K562 (cell line): Measurements from ENCODE around the gene SLMAP. TPM values are rescaled to one million over a fixed set of nuclear protein-coding genes. Genes with fewer than 3 reads are reported as not detected.

Experiments
- CREM ChIP-seq: IDR thresholded peaks from 2 replicates; pipeline ENCODE4 v1.6.1; 2014; ENCODE audit warnings: antibody characterized with exemption, low read depth
- FOSL1 ChIP-seq: fragments of 200-800 bp; sonication (Bioruptor generic); conservative IDR thresholded peaks from 2 replicates; pipeline ENCODE4 v1.6.1; 2016; ENCODE audit warnings: missing genetic modification characterization, missing compliant biosample characterization
- FUS ChIP-seq: fragments of 200-400 bp; formaldehyde crosslinking; optimal IDR thresholded peaks from 2 replicates; pipeline ENCODE3; 2017; ENCODE audit warnings: low read depth, low read length
- HDAC8 ChIP-seq: fragments of 450-650 bp; IDR thresholded peaks from 2 replicates; pipeline ENCODE4 v1.6.1; 2016; ENCODE audit warnings: mild to moderate bottlenecking, missing genetic modification characterization, moderate library complexity, missing compliant biosample characterization
- JUN ChIP-seq, 2 experiments: sonication (generic) in 1 of 2; formaldehyde crosslinking in 1 of 2; IDR thresholded peaks; 2 replicates each; pipeline versions ENCODE4 v1.6.1 to v1.8.0; 2012 to 2022; ENCODE audit warnings: borderline replicate concordance in 2 of 2, mild to moderate bottlenecking in 2 of 2, improper control_type of control experiment in 1 of 2, low read depth in 1 of 2, low read length in 1 of 2, missing genetic modification reagents in 1 of 2
- KAT7 ChIP-seq: sonication (generic); formaldehyde crosslinking; IDR thresholded peaks from 2 replicates; pipeline ENCODE4 v1.8.0; 2022; ENCODE audit warnings: missing genetic modification reagents, mild to moderate bottlenecking, borderline replicate concordance
- NFE2L1 ChIP-seq: fragments of 450-650 bp; IDR thresholded peaks from 2 replicates; pipeline ENCODE4 v1.6.1; 2016; ENCODE audit warnings: missing genetic modification characterization, low read depth, mild to moderate bottlenecking, missing compliant biosample characterization, moderate library complexity, borderline replicate concordance
- NONO ChIP-seq, 2 experiments: fragments of 200-400 bp in 1 of 2; fragments of 450-650 bp in 1 of 2; formaldehyde crosslinking in 1 of 2; IDR thresholded peaks; 2 replicates each; pipeline ENCODE4 v1.6.1; 2017; ENCODE audit warnings: low read depth in 2 of 2, mild to moderate bottlenecking in 2 of 2, moderate library complexity in 2 of 2, low read length in 1 of 2
- PHF20 ChIP-seq: fragments of 450-650 bp; IDR thresholded peaks from 2 replicates; pipeline ENCODE4 v1.6.1; 2018; ENCODE audit not compliant: partially characterized antibody
- POLR2G ChIP-seq: fragments of 200-400 bp; formaldehyde crosslinking; IDR thresholded peaks from 2 replicates; pipeline ENCODE4 v1.6.1; 2017; ENCODE audit warnings: low read depth, mild to moderate bottlenecking, antibody characterized with exemption, low read length, moderate library complexity
- RB1 ChIP-seq: fragments of 450-650 bp; IDR thresholded peaks from 2 replicates; pipeline ENCODE4 v1.6.1; 2017; ENCODE audit warnings: low read depth, mild to moderate bottlenecking
- RBFOX2 ChIP-seq: fragments of 200-400 bp; formaldehyde crosslinking; IDR thresholded peaks from 2 replicates; pipeline ENCODE4 v1.6.1; 2017; ENCODE audit warnings: low read depth, mild to moderate bottlenecking, low read length, moderate library complexity
- RFX7 ChIP-seq: fragments of 250-450 bp; sonication (Bioruptor Pico); IDR thresholded peaks from 2 replicates; pipeline ENCODE4 v1.5.1; 2021; ENCODE audit warnings: mild to moderate bottlenecking
- SMAD3 ChIP-seq: fragments of 450-650 bp; formaldehyde crosslinking; conservative IDR thresholded peaks from 2 replicates; pipeline ENCODE4 v1.4.0; 2020; ENCODE audit warnings: mild to moderate bottlenecking
- THRAP3 ChIP-seq: fragments of 450-650 bp; IDR thresholded peaks from 2 replicates; pipeline ENCODE4 v1.6.1; 2016; ENCODE audit warnings: mild to moderate bottlenecking, inconsistent platforms, borderline replicate concordance
- ZFX ChIP-seq: sonication (generic); formaldehyde crosslinking; IDR thresholded peaks from 2 replicates; pipeline ENCODE4 v1.8.0; 2022; ENCODE audit warnings: mild to moderate bottlenecking, missing genetic modification reagents, moderate library complexity
- ZNF23 ChIP-seq: fragments of 250-450 bp; sonication (Bioruptor Pico); IDR thresholded peaks from 2 replicates; pipeline ENCODE4 v1.4.0; 2020; ENCODE audit warnings: mild to moderate bottlenecking
- ZNF253 ChIP-seq: fragments of 250-450 bp; sonication (Bioruptor Pico); conservative IDR thresholded peaks from 2 replicates; pipeline ENCODE4 v1.6.1; 2021; ENCODE audit warnings: mild to moderate bottlenecking
- ZNF57 ChIP-seq: fragments of 450-650 bp; formaldehyde crosslinking; IDR thresholded peaks from 2 replicates; pipeline ENCODE4 v1.4.0; 2020; ENCODE audit warnings: mild to moderate bottlenecking, moderate library complexity
- polyA plus RNA-seq, 8 experiments: library from polyadenylated mRNA; depleted of rRNA in 4 of 8; stranded (reverse) in 5 of 8; unstranded in 3 of 8; fragments of >200 nt; fragmentation: Nextera tagmentation in 2 of 8; fragmentation: Illumina TruSeq in 1 of 8; extraction: Ambion mirVana in 2 of 8; extraction: Trizol in 1 of 8; gene quantifications; 2 replicates each; pipeline versions ENCODE4 v1.2.1 to v1.2.3, GENCODE V29; 2011 to 2014; ENCODE audit warnings: inconsistent platforms in 1 of 8, missing spikeins in 1 of 8
- total RNA-seq, 7 experiments: library from RNA; depleted of rRNA in 6 of 7; stranded (reverse); fragments of >200 nt in 6 of 7; fragmentation: Illumina TruSeq in 2 of 7; extraction: Trizol in 2 of 7; gene quantifications; 2 replicates each; pipeline versions ENCODE4 v1.2.1 to v1.2.3, GENCODE V29; 2011 to 2021; ENCODE audit warnings: low replicate concordance in 1 of 7
- TF ChIP-seq, protein P1 (sequence below): fragments of 450-650 bp; IDR thresholded peaks from 2 replicates; pipeline ENCODE4 v1.6.1; 2016; ENCODE audit warnings: borderline replicate concordance
- TF ChIP-seq, protein P2 (sequence below): sonication (generic); formaldehyde crosslinking; IDR thresholded peaks from 2 replicates; pipeline ENCODE4 v1.8.0; 2022; ENCODE audit warnings: mild to moderate bottlenecking, missing genetic modification reagents

The SLMAP gene
- total and polyA plus RNA-seq, 9 of the 15 experiments (the other 6 are each of a cell fraction or from before 2014, with no cell fraction given), result 12.1 to 50.7 (median 28.3) TPM

- TF ChIP-seq THRAP3, result no peak
- no peak for TF ChIP-seq CREM
- no peak for TF ChIP-seq SMAD3
- TF ChIP-seq, protein P1, sequence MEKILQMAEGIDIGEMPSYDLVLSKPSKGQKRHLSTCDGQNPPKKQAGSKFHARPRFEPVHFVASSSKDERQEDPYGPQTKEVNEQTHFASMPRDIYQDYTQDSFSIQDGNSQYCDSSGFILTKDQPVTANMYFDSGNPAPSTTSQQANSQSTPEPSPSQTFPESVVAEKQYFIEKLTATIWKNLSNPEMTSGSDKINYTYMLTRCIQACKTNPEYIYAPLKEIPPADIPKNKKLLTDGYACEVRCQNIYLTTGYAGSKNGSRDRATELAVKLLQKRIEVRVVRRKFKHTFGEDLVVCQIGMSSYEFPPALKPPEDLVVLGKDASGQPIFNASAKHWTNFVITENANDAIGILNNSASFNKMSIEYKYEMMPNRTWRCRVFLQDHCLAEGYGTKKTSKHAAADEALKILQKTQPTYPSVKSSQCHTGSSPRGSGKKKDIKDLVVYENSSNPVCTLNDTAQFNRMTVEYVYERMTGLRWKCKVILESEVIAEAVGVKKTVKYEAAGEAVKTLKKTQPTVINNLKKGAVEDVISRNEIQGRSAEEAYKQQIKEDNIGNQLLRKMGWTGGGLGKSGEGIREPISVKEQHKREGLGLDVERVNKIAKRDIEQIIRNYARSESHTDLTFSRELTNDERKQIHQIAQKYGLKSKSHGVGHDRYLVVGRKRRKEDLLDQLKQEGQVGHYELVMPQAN, result peak; percentile 12; the same call in 1 of the 2 replicates
- TF ChIP-seq HDAC8 (tag), result no peak
- TF ChIP-seq JUN (IDR thresholded peaks at IDR 0.05; ENCODE audit: borderline replicate concordance, low read depth, low read length), result no peak
- 0 out of 2 replicates have a peak, but pooled peaks have one; percentile 20 for TF ChIP-seq JUN (CRISPR knock-in tag; IDR thresholded peaks at IDR 0.05; ENCODE audit: borderline replicate concordance)
- TF ChIP-seq FUS, result peak; percentile 17
- TF ChIP-seq FOSL1, result peak; percentile 68
- peak; percentile 86 for TF ChIP-seq ZFX
- TF ChIP-seq RB1, result peak; percentile 50; the same call in 1 of the 2 replicates
- peak; percentile 64; the same call in 1 of the 2 replicates for TF ChIP-seq KAT7 (CRISPR knock-in tag)
- peak; percentile 22 for TF ChIP-seq PHF20
- peak; percentile 77 for TF ChIP-seq RBFOX2
- TF ChIP-seq, protein P2, sequence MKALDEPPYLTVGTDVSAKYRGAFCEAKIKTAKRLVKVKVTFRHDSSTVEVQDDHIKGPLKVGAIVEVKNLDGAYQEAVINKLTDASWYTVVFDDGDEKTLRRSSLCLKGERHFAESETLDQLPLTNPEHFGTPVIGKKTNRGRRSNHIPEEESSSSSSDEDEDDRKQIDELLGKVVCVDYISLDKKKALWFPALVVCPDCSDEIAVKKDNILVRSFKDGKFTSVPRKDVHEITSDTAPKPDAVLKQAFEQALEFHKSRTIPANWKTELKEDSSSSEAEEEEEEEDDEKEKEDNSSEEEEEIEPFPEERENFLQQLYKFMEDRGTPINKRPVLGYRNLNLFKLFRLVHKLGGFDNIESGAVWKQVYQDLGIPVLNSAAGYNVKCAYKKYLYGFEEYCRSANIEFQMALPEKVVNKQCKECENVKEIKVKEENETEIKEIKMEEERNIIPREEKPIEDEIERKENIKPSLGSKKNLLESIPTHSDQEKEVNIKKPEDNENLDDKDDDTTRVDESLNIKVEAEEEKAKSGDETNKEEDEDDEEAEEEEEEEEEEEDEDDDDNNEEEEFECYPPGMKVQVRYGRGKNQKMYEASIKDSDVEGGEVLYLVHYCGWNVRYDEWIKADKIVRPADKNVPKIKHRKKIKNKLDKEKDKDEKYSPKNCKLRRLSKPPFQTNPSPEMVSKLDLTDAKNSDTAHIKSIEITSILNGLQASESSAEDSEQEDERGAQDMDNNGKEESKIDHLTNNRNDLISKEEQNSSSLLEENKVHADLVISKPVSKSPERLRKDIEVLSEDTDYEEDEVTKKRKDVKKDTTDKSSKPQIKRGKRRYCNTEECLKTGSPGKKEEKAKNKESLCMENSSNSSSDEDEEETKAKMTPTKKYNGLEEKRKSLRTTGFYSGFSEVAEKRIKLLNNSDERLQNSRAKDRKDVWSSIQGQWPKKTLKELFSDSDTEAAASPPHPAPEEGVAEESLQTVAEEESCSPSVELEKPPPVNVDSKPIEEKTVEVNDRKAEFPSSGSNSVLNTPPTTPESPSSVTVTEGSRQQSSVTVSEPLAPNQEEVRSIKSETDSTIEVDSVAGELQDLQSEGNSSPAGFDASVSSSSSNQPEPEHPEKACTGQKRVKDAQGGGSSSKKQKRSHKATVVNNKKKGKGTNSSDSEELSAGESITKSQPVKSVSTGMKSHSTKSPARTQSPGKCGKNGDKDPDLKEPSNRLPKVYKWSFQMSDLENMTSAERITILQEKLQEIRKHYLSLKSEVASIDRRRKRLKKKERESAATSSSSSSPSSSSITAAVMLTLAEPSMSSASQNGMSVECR (CRISPR knock-in tag), result peak; percentile 49
- TF ChIP-seq POLR2G, result peak; percentile 66
- TF ChIP-seq RFX7 (CRISPR knock-in tag), result no peak
- no peak for TF ChIP-seq ZNF23 (CRISPR knock-in tag)
- TF ChIP-seq NONO (IDR thresholded peaks at IDR 0.05; ENCODE audit: low read depth in 2 of 2, low read length in 1 of 2), result 0 out of 4 replicates have a peak, but pooled peaks of 1 of the 2 experiments have one; percentile 2
- TF ChIP-seq NFE2L1 (tag), result no peak
- TF ChIP-seq ZNF57 (CRISPR knock-in tag), result no peak
- TF ChIP-seq ZNF253 (CRISPR knock-in tag), result no peak
Measured at GRCh38 chr3:57756528-57757401, 656 bp downstream of the SLMAP start (continued).
